GM18505 (cell line): Measurements from ENCODE around the gene NRG2.

Source experiments
- ATAC-seq: cut with Tn5 transposase; IDR thresholded peaks from one replicate; pipeline ENCODE4 v1.9.1; 2021; ENCODE audit not compliant: unreplicated experiment
- POLR2A ChIP-seq: IDR thresholded peaks from 4 replicates; pipeline ENCODE4 v1.6.1; 2011; ENCODE audit warnings: borderline replicate concordance; ENCODE audit not compliant: insufficient read depth, insufficient read length; ENCODE audit errors: extremely low read depth

NRG2 gene

DNA sequence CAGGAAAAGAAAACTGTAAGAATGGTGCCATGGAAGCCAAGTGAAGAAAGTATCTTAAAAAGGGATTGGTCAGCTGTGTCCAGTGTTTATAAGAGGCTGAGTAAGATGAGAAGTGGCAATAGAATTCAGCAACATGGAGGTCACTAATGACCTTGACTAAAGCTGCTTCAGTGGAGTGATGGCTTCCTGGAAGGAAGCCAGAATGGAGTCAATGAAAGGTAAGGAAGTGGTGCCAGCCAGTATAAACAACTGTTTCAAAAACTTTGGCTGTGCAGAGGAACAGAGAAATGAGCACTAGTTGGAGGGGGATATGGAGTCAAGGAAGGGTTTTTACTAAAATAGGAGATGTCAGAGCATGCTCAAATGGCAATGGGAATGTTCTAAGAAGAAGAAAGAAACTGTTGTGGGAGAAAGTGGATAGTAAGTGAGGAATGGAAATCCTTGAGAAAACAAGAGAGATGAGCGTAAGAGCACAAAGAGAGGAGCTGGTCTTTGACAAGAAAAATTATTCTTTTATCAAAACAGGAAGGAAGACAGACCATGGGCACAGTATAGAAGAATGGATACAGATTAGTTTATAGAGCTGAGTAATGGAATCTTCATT lies 11.1 kb upstream of the NRG2 start:
- no peak for ATAC-seq
- TF ChIP-seq POLR2A: no peak

DNA sequence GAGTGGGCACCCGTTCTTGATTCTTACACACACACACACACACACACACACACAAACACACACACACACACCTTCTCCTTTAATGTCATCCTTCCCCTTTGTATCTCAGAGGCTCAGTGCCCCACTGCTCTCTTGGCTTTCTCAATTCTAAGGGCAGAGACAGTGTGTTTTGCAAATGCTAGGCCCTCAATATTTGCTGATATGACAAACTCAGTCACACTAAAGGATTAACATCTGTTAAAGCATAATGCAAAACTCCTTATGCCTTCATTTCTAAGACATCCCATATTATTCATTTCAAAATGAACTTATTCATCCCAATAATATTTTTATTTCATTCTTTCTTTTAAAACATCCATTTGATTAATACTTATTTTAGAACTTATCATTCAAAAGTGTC lies 8.9 kb upstream of the NRG2 start:
- ATAC-seq: no peak
- no peak for TF ChIP-seq POLR2A

- ATAC-seq: no peak
- no peak for TF ChIP-seq POLR2A
Measured at GRCh38 chr5:140049713-140050112, 6.6 kb upstream of the NRG2 start.

- no peak for TF ChIP-seq POLR2A
- peak; percentile 66 for ATAC-seq
Measured at GRCh38 chr5:140049205-140049604, 6.1 kb upstream of the NRG2 start.

DNA sequence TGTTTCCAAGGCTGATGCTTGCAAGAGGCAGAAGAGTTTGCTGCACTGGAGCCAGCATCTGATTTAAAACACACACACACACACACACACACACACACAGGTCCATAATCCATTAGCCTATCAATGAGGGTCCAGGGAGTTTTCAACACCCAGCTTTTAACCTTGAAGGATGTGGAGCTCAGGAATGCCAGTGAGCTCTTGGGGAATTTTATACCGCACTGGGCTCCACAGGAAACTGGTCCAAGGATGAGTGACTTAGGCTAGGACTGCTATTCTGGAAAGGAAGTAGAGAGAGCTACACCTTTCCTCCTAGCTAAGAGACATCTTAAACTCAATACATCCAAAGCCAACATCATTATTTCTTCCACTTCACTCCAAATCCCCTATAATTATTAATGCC lies 942 bp upstream of the NRG2 start:
- no peak for ATAC-seq
- TF ChIP-seq POLR2A: no peak

DNA sequence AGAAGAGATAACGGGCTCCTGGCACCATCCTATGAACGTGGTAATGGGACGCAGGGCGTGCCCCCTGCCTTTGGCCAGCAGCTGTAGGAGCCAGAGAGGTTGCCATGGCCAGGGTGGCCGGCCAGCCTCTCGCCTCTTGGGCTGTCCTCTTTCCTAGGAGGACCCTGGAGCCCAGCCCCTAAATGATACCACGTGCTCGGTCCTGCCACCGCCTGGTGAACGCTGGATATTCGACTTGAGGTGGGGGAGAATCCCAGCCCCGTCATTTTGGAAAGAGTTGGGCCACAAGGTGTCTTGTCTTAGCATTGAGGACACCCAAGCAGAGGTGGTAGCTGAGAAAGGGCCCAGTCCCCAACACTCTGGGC lies 391 bp upstream of the NRG2 start:
- peak; percentile 3 for ATAC-seq
- TF ChIP-seq POLR2A: no peak

GRCh38 chr5:140042393-140042642 lies 781 bp downstream of the NRG2 start:
- no peak for TF ChIP-seq POLR2A
- no peak for ATAC-seq

DNA sequence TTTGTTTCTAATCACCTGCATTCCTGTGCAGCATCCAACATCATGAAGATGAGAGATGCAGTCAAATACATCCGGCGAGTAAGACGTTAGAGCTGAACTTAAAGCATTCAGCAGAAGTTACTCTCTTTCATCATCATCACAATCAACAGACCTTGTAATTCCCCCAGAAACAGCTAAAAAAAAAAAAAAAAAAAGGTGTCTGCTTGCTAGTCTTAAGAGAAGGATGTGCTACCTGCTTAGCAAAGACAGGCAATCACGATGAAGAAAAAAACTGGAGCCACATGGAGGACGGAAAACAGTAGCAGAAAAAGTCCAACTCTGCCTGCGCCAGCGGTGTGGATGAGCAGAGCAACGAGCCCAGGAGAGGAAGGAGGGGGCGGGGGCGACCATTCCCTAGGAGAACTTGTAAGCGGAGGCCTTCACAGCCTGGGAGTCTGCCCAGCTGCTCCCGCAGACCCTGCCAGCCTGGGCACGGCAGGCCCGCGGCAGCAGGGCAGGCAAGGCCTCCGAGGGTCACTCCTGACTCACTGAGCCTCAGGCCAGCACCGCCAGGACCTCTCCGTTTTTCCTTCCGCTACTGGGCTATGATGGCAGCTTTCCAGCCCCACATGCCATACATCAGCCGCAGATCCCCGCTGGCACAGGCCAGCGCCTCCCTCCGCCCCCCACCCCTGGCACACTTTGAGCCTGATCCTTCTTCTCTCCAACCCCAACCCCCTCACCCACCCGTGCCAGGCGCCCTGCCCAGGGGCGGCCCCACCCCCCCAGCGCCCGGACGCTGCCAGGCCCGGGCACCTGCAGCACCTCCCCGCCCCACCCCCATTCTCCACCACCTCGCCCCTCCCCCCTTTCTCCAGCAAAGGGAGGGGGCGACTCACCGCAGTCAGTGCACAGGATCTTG lies 1.4 kb downstream of the NRG2 start:
- ATAC-seq: no peak
- TF ChIP-seq POLR2A: no peak

GRCh38 chr5:140041099-140041491 lies 2.0 kb downstream of the NRG2 start:
- TF ChIP-seq POLR2A: no peak
- no peak for ATAC-seq

- TF ChIP-seq POLR2A: no peak
- ATAC-seq: no peak
Measured at GRCh38 chr5:140040358-140040757, 2.7 kb downstream of the NRG2 start.

DNA sequence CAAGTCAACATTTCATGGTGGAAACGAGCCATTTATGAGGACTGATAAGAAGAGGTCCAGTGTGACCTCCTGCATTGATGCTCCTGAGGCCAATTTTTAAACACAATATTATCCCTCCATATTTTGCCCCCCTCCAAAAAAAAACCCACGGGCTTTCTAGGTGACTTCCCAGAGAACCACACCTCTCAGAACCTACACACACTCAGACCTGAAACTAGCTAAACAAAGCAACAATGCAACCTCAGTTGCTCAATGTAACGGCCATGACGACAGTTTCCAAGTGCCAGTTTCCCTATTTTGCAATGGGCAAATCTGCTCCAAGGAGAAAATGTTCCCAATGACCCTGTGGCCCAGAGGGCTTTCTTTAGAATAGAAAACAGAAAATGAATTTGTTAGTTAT lies 3.5 kb downstream of the NRG2 start:
- ATAC-seq: no peak
- no peak for TF ChIP-seq POLR2A

GRCh38 chr5:140038373-140038957 lies 4.6 kb downstream of the NRG2 start:
- TF ChIP-seq POLR2A: no peak
- no peak for ATAC-seq

DNA sequence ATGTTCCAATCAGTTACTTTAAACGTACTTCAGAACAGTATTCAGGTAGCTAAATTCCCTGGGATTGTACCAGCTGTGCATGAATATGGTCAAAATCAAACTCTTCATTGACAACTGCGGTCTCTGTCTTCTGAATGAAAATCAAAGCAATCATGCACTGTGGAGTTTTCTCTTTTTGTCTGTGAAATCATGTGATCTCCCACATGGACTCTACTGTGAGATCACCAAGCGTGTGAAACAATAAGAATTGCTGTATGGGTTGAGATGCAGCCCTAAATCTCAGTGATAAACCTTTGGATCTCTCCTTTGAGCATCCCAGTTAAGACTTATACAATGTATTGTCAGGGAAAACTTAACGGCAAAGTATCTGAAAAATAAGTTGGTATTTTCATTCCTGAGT lies 6.1 kb downstream of the NRG2 start:
- no peak for ATAC-seq
- no peak for TF ChIP-seq POLR2A

DNA sequence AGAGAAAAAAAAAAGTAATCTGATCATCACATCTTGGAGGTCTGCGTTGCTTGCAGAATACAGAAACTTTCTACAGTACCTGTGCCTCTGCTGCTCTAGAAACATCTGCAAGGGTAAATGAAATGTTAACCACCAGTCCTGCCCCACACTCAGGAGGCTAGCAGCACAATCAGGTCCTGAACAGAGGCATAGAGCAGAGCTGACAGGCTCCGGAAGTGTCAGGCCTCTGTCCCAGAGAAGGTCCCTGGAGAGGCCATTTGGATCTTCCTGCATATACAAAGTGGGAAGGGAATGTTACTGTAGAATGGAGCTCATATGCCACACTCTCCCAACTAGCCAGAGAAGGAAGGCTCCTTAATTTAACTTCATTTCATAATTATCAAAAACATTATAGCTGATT lies 7.2 kb downstream of the NRG2 start:
- ATAC-seq: no peak
- no peak for TF ChIP-seq POLR2A
